ENCODE data around the gene CSNK1D.

CSNK1D gene

DNA sequence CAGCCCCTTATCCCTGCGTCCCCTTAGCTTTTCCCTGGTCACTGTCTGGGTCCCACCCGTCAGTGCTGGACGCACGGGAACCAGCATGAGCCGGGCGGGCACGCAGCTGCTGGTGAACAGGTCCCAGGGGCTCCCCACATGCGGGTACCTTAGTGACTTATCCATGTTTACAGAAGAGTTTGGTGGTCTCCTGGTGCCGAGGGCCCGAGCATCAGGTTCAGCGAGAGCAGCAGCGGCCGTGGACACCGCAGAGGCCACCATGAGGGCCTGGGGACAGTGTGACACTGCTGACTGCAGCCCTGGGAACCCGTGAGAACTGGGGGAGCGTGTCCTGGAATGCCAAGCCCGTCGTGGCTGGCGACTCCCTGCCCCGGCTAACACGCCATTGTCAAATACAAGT is 37.4 kb upstream of the CSNK1D start:
- ChIA-PET POLR2A (no interaction called here), CTCF (interaction anchor here (1.3 kb wide), 2 partner anchors 10 to 11 kb away, joined by 4 to 9 read pairs; no protein-coding TSS in a partner anchor)
- TF ChIP-seq, protein P1, sequence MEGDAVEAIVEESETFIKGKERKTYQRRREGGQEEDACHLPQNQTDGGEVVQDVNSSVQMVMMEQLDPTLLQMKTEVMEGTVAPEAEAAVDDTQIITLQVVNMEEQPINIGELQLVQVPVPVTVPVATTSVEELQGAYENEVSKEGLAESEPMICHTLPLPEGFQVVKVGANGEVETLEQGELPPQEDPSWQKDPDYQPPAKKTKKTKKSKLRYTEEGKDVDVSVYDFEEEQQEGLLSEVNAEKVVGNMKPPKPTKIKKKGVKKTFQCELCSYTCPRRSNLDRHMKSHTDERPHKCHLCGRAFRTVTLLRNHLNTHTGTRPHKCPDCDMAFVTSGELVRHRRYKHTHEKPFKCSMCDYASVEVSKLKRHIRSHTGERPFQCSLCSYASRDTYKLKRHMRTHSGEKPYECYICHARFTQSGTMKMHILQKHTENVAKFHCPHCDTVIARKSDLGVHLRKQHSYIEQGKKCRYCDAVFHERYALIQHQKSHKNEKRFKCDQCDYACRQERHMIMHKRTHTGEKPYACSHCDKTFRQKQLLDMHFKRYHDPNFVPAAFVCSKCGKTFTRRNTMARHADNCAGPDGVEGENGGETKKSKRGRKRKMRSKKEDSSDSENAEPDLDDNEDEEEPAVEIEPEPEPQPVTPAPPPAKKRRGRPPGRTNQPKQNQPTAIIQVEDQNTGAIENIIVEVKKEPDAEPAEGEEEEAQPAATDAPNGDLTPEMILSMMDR (IDR thresholded peaks at IDR 0.05; ENCODE audit: insufficient read depth, low read length, missing control alignments): no peak
- DNase-seq (ENCODE audit: low read depth, low spot score): no peak
- H3K4me3 ChIP-seq (ENCODE audit: low read depth, low read length): no peak overlapping the region

DNA sequence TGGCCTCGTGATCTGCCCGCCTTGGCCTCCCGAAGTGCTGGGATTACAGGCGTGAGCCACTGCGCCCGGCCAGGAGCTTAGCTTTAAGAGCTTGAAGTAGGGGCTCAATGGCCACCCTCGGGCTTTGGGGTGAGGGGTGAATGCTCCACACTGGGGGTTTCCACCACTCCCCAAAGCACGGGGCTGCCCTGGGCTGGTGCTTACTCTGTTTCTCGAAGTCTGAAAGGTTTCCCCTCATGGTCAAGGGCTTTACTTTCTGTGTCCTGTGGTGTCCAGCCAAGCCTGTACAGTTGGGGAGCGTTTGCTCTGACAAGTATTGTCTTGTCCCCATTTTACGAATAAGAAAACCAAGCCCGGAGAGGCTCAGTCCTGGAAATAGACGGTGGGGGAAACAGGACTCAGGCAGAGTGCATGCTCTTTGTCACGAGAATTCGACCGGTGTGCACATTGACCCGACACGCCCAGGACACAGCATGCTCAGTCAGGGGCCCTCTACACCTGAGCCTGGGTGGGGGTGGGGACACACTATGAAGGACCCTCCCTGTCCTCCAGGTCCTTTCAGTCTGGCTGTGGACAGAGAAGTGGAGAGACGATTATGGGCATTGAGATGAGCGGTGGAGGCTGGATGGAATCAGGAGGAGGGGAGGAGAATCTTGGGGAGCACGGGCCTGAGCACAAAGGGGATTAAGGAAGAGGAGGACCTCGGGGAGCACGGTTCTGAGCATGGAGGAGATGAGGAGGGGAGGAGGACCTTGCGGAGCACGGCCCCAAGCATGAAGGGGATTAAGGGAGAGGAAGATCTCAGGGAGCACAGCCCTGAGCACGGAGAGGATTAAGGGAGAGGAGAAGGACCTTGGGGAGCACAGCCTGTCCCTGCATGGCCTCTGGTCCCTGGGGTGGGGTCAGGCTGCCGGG is 36.4 kb upstream of the CSNK1D start:
- no peak overlapping the region for H3K4me3 ChIP-seq (ENCODE audit: low read depth, low read length)
- ChIA-PET CTCF (interaction anchor here (1.1 to 1.3 kb wide), 5 partner anchors 9 to 12 kb away, joined by 3 to 9 read pairs (median 4); no protein-coding TSS in a partner anchor), POLR2A (no interaction called here)
- no peak for DNase-seq (ENCODE audit: low read depth, low spot score)
- TF ChIP-seq, protein P1 (IDR thresholded peaks at IDR 0.05; ENCODE audit: insufficient read depth, low read length, missing control alignments): no peak

DNA sequence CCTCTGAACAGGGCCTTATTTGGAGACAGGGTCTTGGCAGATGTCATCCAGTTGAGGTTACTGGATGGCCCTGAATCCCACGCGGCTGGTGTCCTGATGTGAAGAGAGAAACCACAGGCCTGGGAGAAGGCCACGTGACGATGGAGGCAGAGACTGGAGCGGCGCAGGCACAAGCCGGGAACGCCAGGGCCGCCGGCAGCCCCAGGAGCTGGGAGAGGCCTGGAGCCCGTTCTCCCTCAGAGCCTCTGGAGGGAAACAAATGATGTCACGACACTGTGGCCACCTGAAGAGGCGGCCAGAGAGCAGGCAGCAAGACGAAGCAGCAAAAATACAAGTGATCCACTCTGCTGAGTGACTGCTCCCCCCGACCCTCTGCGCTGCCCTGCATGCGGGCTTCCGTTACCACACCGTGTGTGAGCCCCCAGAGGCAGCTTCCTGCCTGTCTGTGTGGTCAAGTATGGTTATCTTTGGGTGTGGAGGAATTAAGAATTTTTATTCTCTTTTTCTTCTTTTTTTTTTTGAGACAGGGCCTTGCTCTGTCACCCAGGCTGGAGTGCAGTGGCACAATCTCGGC is 32.3 kb upstream of the CSNK1D start:
- ChIA-PET POLR2A (no interaction called here), CTCF (interaction anchor here (0.6 to 1.3 kb wide), 4 partner anchors 9 to 46 kb away, joined by 3 read pairs; partner anchors contain the start of gene CD7)
- DNase-seq (ENCODE audit: low read depth, low spot score): no peak
- TF ChIP-seq, protein P1 (IDR thresholded peaks at IDR 0.05; ENCODE audit: insufficient read depth, low read length, missing control alignments): no peak
- no peak overlapping the region for H3K4me3 ChIP-seq (ENCODE audit: low read depth, low read length)

DNA sequence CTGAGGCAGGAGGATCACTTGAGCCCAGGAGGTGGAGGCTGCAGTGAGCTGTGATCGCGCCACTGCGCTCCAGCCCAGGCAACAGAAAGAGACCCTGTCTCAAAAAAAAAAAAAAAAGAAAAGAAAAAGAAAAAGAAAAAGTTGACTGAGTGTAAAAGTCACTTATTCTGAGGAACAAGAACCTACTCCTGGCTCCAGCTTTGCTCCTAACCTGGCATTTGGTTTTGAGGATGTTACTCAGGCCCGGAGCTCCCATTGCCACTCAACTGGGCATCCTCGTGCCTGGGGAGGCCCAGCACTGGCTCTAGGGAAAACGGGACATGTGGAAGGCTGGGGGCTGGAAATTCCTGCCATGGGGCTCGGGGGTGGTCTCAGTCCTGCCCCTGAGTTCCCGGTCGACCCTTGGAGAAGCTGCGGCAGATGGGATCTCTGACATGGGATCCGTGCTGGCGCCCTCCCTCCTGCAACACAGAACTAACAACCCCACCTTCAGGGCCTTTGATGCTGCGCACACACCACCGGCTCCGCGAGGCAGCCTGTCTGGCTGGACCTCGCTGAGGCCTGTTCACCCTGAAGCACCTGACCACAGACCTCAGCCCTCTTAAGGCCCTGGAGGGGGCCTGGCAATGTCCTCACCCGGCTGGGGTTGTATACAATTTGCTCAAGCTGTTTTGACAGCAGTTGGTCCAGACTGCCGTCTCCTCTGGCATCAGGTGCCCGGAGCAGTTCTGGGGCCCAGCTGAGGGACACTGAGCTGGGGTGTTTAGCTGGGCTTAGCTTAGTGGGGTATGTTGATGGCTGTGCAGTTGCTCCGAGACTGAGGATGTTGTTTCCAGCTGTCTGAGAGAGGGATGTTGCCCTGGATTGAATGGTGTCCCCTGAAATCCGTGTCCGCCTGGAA is 31.6 kb upstream of the CSNK1D start:
- no peak overlapping the region for H3K4me3 ChIP-seq (ENCODE audit: low read depth, low read length)
- no peak for DNase-seq (ENCODE audit: low read depth, low spot score)
- TF ChIP-seq, protein P1 (IDR thresholded peaks at IDR 0.05; ENCODE audit: insufficient read depth, low read length, missing control alignments): no peak
- ChIA-PET POLR2A (no interaction called here), CTCF (interaction anchor here (0.6 to 9.4 kb wide), 5 partner anchors 9 to 112 kb away, joined by 3 to 61 read pairs (median 3); partner anchors contain the start of genes HEXD and OGFOD3)

DNA sequence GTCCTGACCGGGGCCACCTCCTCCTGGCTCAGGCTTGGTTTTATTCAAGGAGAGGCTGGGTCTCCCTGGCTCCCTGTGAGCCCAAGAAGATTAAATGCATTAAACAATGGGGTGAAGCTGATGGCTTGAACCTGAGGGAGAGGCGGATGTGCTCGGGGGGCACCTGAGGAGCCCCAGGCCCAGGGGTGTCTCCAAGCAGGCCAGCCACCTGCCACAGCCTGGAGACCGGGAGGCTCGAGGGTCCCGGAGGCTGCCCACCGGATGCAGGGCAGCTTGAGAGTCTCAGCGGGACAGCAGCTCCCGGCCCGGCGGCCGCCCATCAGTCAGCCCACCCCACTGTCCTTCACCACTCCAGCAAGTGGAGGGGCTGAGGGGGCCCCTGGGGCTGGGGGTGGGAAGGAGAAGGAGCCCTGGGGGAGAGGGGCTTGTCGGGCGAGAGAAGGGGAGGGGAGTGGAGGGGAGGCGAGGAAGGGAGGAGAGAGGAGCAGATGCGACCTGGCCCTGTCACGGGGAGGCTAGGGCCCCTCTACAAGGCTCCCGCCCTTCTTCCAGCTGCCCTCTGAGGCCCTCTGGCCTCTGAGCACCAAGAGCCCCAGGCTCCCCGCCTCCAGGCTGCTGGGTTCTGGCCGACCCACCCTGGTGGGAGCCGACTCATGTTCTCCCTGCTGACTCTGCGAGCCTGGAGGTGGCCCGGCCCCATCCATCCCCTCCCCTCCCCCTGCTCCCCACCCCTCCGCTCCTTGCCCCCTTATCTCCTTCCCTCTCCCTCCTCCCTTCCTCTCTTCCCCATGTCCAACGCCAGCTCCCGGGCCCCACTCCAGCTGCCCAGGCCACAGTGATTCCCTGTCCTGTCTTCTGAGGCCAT is 30.7 kb upstream of the CSNK1D start:
- H3K4me3 ChIP-seq (ENCODE audit: low read depth, low read length): no peak overlapping the region
- no peak for DNase-seq (ENCODE audit: low read depth, low spot score)
- ChIA-PET POLR2A (interaction anchor here (1.2 kb wide), 1 partner anchor 12 kb away, joined by 3 read pairs; no protein-coding TSS in a partner anchor), CTCF (interaction anchor here (0.9 to 9.4 kb wide), 6 partner anchors 13 to 112 kb away, joined by 3 to 61 read pairs (median 4); partner anchors contain the start of genes CD7, HEXD and OGFOD3)
- TF ChIP-seq, protein P1 (IDR thresholded peaks at IDR 0.05; ENCODE audit: insufficient read depth, low read length, missing control alignments): no peak
